Uterus (tissue), 2 donors: ENCODE data around the gene VPS4A.

ENCODE experiments used
- CTCF ChIP-seq, 4 experiments: fragments of 200-600 bp in 2 of 4; fragments of 450-650 bp in 2 of 4; sonication (generic) in 2 of 4; IDR thresholded peaks; one replicate each; pipeline ENCODE4 v1.5.1; 2016 to 2019; ENCODE audit warnings: antibody characterized with exemption in 4 of 4, mild to moderate bottlenecking in 2 of 4, moderate library complexity in 1 of 4
- POLR2A ChIP-seq, 2 donors: fragments of 450-650 bp; IDR thresholded peaks; one replicate each; pipeline ENCODE4 v1.6.1; 2016; ENCODE audit warnings: antibody characterized with exemption in 2 of 2, mild to moderate bottlenecking in 1 of 2, moderate library complexity in 1 of 2

- no peak for TF ChIP-seq CTCF (IDR thresholded peaks at IDR 0.05)
- no peak for TF ChIP-seq POLR2A (IDR thresholded peaks at IDR 0.05)
Observed at GRCh38 chr16:69318177-69318910, 7.2 kb downstream of the VPS4A start.
